Gastroesophageal sphincter (tissue), 4 donors: ENCODE measurements around the gene TOB2. TPM values are rescaled to one million over a fixed set of nuclear protein-coding genes. Genes with fewer than 3 reads are reported as not detected.
"Not testable (repeated sequence)": the region's sequence is repeated elsewhere in the genome, so short reads cannot be mapped to it uniquely, and the experiment has no call there.

Experiments used
- ATAC-seq: fragments of 150-250 bp; one replicate; pipeline ENCODE4 v1.9.1; 2016; ENCODE audit warnings: mild to moderate bottlenecking, moderate library complexity
- H3K27ac ChIP-seq, 4 donors: fragments of 200-600 bp; sonication (generic) in 3 of 4; 1 replicate in 3 of 4; 2 replicates in 1 of 4; pipeline ENCODE4 v1.5.1; 2016 to 2019
- H3K27me3 ChIP-seq: fragments of 200-600 bp; sonication (generic); one replicate; pipeline ENCODE4 v1.5.1; 2019
- H3K36me3 ChIP-seq, 2 donors: fragments of 200-600 bp; sonication (generic); one replicate each; pipeline ENCODE4 v1.5.1; 2019; ENCODE audit warnings: control low read depth in 1 of 2
- H3K4me1 ChIP-seq, 3 donors: fragments of 200-600 bp; sonication (generic); 1 replicate in 2 of 3; 2 replicates in 1 of 3; pipeline ENCODE4 v1.5.1; 2016 to 2019; ENCODE audit warnings: control low read depth in 2 of 3
- H3K4me3 ChIP-seq, 2 donors: fragments of 200-600 bp; sonication (generic); one replicate each; pipeline ENCODE4 v1.5.1; 2019; ENCODE audit warnings: mild to moderate bottlenecking in 1 of 2, moderate library complexity in 1 of 2
- H3K9me3 ChIP-seq, 3 donors: fragments of 200-600 bp; sonication (generic); one replicate each; pipeline ENCODE4 v1.5.1; 2017 to 2019; ENCODE audit warnings: control low read depth in 2 of 3
- CTCF ChIP-seq, 4 experiments: fragments of 200-600 bp in 2 of 4; fragments of 450-650 bp in 2 of 4; sonication (generic) in 1 of 4; IDR thresholded peaks; one replicate each; pipeline ENCODE4 v1.5.1; 2017 to 2019; ENCODE audit warnings: antibody characterized with exemption in 4 of 4, mild to moderate bottlenecking in 2 of 4, moderate library complexity in 2 of 4
- EP300 ChIP-seq: sonication (generic); formaldehyde crosslinking; IDR thresholded peaks from one replicate; pipeline ENCODE4 v1.6.1; 2017; ENCODE audit warnings: antibody characterized with exemption, mild to moderate bottlenecking
- POLR2A ChIP-seq, 2 donors: fragments of 450-650 bp; IDR thresholded peaks; one replicate each; pipeline ENCODE4 v1.6.1; 2017; ENCODE audit warnings: antibody characterized with exemption in 2 of 2, mild to moderate bottlenecking in 2 of 2, moderate library complexity in 1 of 2
- POLR2AphosphoS5 ChIP-seq: sonication (generic); formaldehyde crosslinking; IDR thresholded peaks from one replicate; pipeline ENCODE4 v1.6.1; 2017; ENCODE audit warnings: antibody characterized with exemption
- WGBS, 2 donors: methylation state at CpG; one replicate each; pipeline ENCODE4 v1.1.5; 2018; ENCODE audit warnings: low coverage in 1 of 2; 5-methylcytosine and 5-hydroxymethylcytosine counted together
- total RNA-seq, 4 donors: library from RNA; depleted of rRNA; stranded (reverse); fragments of >200 nt; gene quantifications; one replicate each; pipeline ENCODE4 v1.1.0, GENCODE V29; 2016

The TOB2 gene
- total RNA-seq, 4 donors from 2014 or later = 59.3 to 163 (median 84.1) TPM

- ATAC-seq = no peak
- H3K27ac ChIP-seq = peak overlapping the region; percentile 2 to 100 (median 84)
- WGBS, 2 donors = 76 to 100% methylated on average over 1 to 7 of the region's 8 CpGs
- H3K36me3 ChIP-seq = no peaks in the 10 kb centered on the region
- no peaks in the 10 kb centered on the region for H3K9me3 ChIP-seq
- no peak for TF ChIP-seq EP300
- no peak for TF ChIP-seq CTCF (IDR thresholded peaks at IDR 0.05)
- TF ChIP-seq POLR2A (IDR thresholded peaks at IDR 0.05) = no peak
- no peak for TF ChIP-seq POLR2AphosphoS5
- peaks cover 19 to 63% (median 31%) of the 10 kb centered on the region in 3 donors for H3K4me1 ChIP-seq
- H3K27me3 ChIP-seq = no peaks in the 10 kb centered on the region
- H3K4me3 ChIP-seq = no peak overlapping the region
Measured at GRCh38 chr22:41408665-41409064, 37.9 kb downstream of the TOB2 start.

- WGBS, 2 donors = 40 to 76% methylated on average over 1 to 2 of the region's 3 CpGs
- Histone ChIP-seq H3K9me3 (no peaks in the 10 kb centered on the region), H3K36me3 (no peaks in the 10 kb centered on the region), H3K4me1 (peaks cover 16 to 64% (median 31%) of the 10 kb centered on the region in 3 donors), H3K4me3 (no peak overlapping the region), H3K27me3 (no peaks in the 10 kb centered on the region), H3K27ac (peak overlapping the region in 3 of 4 donors; percentile 18 to 100 (median 99))
- ATAC-seq = no peak
- TF ChIP-seq CTCF (IDR thresholded peaks at IDR 0.05) = no peak
- no peak for TF ChIP-seq EP300
- TF ChIP-seq POLR2A (IDR thresholded peaks at IDR 0.05) = no peak
- TF ChIP-seq POLR2AphosphoS5 = no peak
Measured at GRCh38 chr22:41407433-41407832, 39.2 kb downstream of the TOB2 start.

GRCh38 chr22:41406410-41406809 is 40.2 kb downstream of the TOB2 start:
- H3K9me3 ChIP-seq = no peaks in the 10 kb centered on the region
- no peaks in the 10 kb centered on the region for H3K27me3 ChIP-seq
- TF ChIP-seq POLR2A (IDR thresholded peaks at IDR 0.05) = no peak
- TF ChIP-seq CTCF (IDR thresholded peaks at IDR 0.05) = no peak
- no peak for TF ChIP-seq EP300
- TF ChIP-seq POLR2AphosphoS5 = no peak
- peak overlapping the region in 3 of 4 donors; percentile 20 to 100 (median 99) for H3K27ac ChIP-seq
- H3K4me1 ChIP-seq = peaks cover 10 to 64% (median 30%) of the 10 kb centered on the region in 3 donors
- ATAC-seq = no peak
- H3K4me3 ChIP-seq = no peak overlapping the region
- H3K36me3 ChIP-seq = no peaks in the 10 kb centered on the region

GRCh38 chr22:41405588-41405987 is 41.0 kb downstream of the TOB2 start:
- no peak for ATAC-seq
- TF ChIP-seq EP300 (no peak), POLR2A (IDR thresholded peaks at IDR 0.05) (no peak), CTCF (IDR thresholded peaks at IDR 0.05) (no peak), POLR2AphosphoS5 (no peak)
- no peaks in the 10 kb centered on the region for H3K9me3 ChIP-seq
- no peaks in the 10 kb centered on the region for H3K27me3 ChIP-seq
- peak overlapping the region in 1 of 4 donors; percentile 40 for H3K27ac ChIP-seq
- H3K4me1 ChIP-seq = peaks cover 5 to 60% (median 22%) of the 10 kb centered on the region in 3 donors
- no peak overlapping the region for H3K4me3 ChIP-seq
- H3K36me3 ChIP-seq = no peaks in the 10 kb centered on the region
- 81 to 90% methylated on average over 3 to 4 of the region's 8 CpGs for WGBS, 2 donors

- Histone ChIP-seq H3K4me3 (no peak overlapping the region), H3K36me3 (peaks cover 0 to 13% of the 10 kb centered on the region in 2 donors), H3K27ac (peak overlapping the region in 3 of 4 donors; percentile 63 to 73 (median 70)), H3K4me1 (peaks cover 0 to 42% (median 17%) of the 10 kb centered on the region in 3 donors), H3K27me3 (no peaks in the 10 kb centered on the region), H3K9me3 (no peaks in the 10 kb centered on the region)
- no peak for TF ChIP-seq POLR2A (IDR thresholded peaks at IDR 0.05)
- TF ChIP-seq CTCF (IDR thresholded peaks at IDR 0.05) = peak in 3 of 4 experiments; percentile 98 to 99 (median 98)
- peak; percentile 93 for TF ChIP-seq POLR2AphosphoS5
- WGBS, 2 donors = 4 to 16% methylated on average over 8 of the region's 18 CpGs
- peak; percentile 96 for ATAC-seq
Measured at GRCh38 chr22:41403532-41404318, 42.9 kb downstream of the TOB2 start.

GRCh38 chr22:41402851-41403250 is 43.8 kb downstream of the TOB2 start:
- Histone ChIP-seq H3K27ac (peak overlapping the region in 3 of 4 donors; percentile 70 to 73 (median 72)), H3K36me3 (peaks cover 0 to 22% of the 10 kb centered on the region in 2 donors), H3K4me1 (peaks cover 0 to 39% (median 17%) of the 10 kb centered on the region in 3 donors)
- H3K27me3 ChIP-seq, H3K9me3 ChIP-seq, H3K4me3 ChIP-seq, ATAC-seq: not testable (repeated sequence)
- 80 to 87% methylated on average over 2 to 8 of the region's 14 CpGs for WGBS, 2 donors
